Coronary artery (tissue), 2 donors: ENCODE results near the gene PIAS2.

Source experiments
- DNase-seq: peaks from one replicate; pipeline ENCODE4 v3.0.0-alpha.2; 2017; ENCODE audit warnings: low spot score
- H3K27ac ChIP-seq, 2 donors: fragments of 200-600 bp; sonication (generic); one replicate each; pipeline ENCODE4 v1.5.1; 2016 to 2019
- H3K4me3 ChIP-seq: fragments of 200-600 bp; sonication (generic); 2 replicates; pipeline ENCODE4 v1.5.1; 2016; ENCODE audit warnings: mild to moderate bottlenecking, moderate library complexity
- TF ChIP-seq, protein P1 (sequence below): fragments of 200-600 bp; sonication (generic); IDR thresholded peaks from one replicate; pipeline ENCODE4 v1.5.1; 2019; ENCODE audit warnings: antibody characterized with exemption

PIAS2 gene

DNA sequence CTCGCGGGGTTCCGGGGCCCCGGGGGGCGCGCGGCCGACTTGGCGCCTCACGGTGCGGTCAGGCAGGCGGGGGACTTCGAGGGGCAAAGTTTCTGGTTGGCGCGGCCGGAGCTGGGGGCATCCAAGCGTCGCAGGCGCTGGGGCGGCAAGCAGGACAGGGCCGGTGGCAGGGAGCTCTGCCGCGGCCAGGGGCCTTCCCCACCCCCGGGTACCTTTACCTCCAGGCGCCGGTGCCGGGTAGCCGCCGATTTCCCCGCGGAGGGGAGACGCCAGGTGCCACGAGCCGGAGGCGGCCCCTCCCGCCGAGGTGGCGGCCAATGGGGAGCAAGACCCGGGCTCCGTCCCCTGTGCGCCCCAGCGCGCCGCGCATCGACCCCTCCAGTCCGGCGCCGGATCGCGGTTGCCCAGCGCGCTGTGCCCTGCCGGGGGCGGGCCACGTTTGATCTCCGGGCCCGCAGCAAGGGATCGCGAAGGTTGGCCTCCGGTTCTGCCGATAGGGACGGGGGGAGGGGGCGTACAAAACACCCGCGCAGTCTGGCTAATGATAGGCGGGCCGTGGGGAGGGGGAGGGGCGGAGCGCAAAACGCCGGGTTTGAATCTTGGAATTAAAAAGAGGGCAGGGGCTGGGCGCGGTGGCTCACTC, 160.6 kb downstream of the PIAS2 start, which contains the start of gene ST8SIA5:
Gene ST8SIA5, minus strand, starts transcription at position 495 of the 643 bp plus-strand sequence. CDS start 545 bp downstream, outside the sequence.
- H3K27ac ChIP-seq = no peak within 1 kb of the TSS
- peak within 1 kb of the TSS; percentile 50 for H3K4me3 ChIP-seq
- DNase-seq = no peak
- TF ChIP-seq, protein P1, sequence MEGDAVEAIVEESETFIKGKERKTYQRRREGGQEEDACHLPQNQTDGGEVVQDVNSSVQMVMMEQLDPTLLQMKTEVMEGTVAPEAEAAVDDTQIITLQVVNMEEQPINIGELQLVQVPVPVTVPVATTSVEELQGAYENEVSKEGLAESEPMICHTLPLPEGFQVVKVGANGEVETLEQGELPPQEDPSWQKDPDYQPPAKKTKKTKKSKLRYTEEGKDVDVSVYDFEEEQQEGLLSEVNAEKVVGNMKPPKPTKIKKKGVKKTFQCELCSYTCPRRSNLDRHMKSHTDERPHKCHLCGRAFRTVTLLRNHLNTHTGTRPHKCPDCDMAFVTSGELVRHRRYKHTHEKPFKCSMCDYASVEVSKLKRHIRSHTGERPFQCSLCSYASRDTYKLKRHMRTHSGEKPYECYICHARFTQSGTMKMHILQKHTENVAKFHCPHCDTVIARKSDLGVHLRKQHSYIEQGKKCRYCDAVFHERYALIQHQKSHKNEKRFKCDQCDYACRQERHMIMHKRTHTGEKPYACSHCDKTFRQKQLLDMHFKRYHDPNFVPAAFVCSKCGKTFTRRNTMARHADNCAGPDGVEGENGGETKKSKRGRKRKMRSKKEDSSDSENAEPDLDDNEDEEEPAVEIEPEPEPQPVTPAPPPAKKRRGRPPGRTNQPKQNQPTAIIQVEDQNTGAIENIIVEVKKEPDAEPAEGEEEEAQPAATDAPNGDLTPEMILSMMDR = no peak

DNA sequence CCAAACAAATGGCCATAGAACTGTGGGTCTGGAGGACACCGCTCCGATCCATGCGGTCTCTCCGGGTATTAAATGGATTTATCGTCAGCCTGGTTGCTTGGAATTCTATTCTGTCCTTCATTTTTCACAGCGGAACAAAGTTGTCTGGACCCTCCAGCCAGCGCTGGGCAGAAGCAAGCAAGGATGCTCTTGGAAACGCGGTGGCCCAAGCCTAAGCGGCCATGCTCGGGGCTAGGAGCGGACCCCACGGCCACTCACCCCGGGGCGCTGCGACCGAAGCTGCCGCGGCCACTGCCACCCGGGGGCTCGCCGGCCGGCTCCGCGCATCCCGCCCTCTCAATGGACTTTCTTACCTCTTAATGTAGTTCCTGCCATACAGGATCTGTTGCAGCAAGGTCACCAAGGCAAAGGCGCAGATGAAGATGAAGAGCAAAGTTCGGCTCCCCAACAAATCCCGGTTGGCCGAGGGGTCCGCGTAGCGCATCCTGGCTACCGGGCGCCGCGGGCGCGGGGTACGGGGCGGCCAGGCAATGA, 161.2 kb downstream of the PIAS2 start:
- TF ChIP-seq, protein P1 = no peak
- Histone ChIP-seq H3K27ac (no peak overlapping the region), H3K4me3 (peak overlapping the region; percentile 50)
- DNase-seq = no peak

DNA sequence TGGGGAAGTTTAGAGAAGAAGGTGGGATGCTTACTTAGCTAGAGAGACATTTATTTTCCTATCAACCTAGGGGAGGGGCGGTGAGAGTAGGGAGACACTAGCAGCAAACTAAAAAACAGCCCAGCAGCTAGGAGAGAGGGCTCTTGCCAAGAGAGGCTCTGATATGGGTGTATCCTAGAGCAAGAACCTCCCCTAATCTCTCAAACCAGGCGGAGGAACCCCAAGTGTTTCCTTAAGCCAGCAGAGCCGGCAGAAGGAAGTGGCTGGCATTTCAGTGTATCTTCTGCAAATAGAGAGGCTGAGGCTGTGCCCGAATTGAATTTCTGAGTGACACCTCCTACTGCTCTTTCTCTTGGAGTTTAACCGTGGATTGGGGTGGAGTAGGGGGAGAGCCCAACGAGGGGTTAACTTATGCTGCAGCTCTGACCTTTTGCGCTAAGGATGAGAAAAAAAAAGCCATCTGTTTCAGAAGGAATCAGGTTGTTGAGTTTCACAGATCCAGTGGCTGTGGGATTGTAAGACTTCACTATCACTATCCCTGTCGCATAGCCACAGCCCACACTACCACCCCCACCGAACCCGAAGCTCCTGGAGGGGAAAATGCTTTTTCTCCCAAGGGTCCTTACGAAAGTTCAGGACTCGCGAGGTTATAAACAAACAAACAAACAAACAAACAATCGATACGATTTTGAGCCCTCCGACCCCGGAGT, 161.8 kb downstream of the PIAS2 start:
- peak overlapping the region; percentile 50 for H3K4me3 ChIP-seq
- TF ChIP-seq, protein P1 = no peak
- DNase-seq = no peak
- H3K27ac ChIP-seq = no peak overlapping the region

GRCh38 chr18:46754661-46755292, 162.5 kb downstream of the PIAS2 start:
- DNase-seq = no peak
- TF ChIP-seq, protein P1 = no peak
- H3K4me3 ChIP-seq = no peak overlapping the region
- no peak overlapping the region for H3K27ac ChIP-seq

DNA sequence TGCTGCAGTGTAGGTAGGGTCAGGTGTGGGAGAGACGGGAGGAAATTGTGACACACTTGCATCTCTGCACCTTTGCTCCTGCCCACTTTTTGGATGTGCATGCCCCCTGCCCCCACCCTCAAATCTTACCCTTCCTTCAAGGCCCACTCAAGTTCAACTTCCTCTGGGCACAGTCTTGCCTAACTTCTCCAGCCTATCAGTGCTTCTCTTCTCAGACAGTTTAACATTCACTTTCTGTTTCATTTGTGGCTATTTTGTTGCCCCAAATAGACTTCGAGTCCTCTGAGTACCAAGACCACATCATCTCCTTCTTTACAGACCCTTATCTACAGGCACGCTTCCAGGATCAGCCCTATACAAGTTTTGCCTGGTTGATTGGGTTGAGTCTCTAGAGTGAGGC, 163.1 kb downstream of the PIAS2 start:
- Histone ChIP-seq H3K4me3 (no peak overlapping the region), H3K27ac (no peak overlapping the region)
- TF ChIP-seq, protein P1 = no peak
- DNase-seq = no peak
